Femur (tissue), 1 donor: ENCODE results near the gene RAPGEF3.

Experiments used
- DNase-seq: peaks from one replicate; pipeline ENCODE4 v3.0.0-alpha.2; 2017

Gene RAPGEF3

DNA sequence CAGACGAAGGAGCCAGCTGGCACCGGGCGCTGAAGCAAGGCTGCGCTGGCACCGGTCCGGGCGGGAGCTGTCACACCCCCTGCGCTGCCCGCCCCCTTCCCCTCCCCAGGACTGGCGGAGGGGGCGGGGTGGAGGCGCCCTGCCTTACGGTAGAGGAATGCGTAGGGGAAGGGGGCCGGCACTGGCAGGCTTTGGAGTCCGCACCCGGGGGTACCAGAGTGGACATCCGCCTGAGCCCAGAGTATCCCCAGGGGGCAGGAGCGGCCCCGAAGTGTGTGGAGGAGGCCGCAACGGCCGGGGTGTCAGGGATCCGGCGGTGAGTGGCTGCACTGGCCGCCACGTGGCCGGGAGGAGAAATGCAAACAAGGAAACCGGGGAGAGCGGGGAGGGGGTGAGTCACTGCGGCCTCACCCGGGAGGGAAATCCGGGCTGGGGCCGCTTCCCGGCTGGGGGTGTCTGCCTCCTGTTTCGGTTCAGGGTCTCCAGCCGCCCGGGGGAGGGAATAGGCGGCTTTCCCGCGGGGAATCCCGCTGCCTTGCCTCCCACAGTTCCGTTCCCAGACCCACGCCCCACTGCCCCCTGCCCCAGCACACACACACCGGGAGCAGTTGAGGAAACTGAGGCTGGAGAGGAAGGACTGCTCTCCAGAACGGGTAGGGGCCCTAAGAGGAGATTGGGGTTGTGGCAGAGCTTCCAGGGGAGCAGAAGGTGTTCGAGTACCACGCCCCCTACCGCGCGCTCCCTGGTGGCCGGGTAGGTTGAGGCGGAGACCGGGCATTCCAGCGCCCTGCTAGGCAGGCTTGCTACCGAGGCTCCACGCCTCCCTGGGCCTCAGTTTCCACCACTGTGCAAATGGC lies at the start of gene RAPGEF3:
Gene RAPGEF3 (minus strand): TSS at position 47 of the 857 bp plus-strand sequence. CDS start 324 bp downstream, outside the sequence.
- DNase-seq, result peak; percentile 90

GRCh38 chr12:47808050-47808449 lies 49.4 kb upstream of the RAPGEF3 start:
- DNase-seq, result peak; percentile 80

GRCh38 chr12:47807338-47807737 lies 48.7 kb upstream of the RAPGEF3 start:
- DNase-seq, result no peak

DNA sequence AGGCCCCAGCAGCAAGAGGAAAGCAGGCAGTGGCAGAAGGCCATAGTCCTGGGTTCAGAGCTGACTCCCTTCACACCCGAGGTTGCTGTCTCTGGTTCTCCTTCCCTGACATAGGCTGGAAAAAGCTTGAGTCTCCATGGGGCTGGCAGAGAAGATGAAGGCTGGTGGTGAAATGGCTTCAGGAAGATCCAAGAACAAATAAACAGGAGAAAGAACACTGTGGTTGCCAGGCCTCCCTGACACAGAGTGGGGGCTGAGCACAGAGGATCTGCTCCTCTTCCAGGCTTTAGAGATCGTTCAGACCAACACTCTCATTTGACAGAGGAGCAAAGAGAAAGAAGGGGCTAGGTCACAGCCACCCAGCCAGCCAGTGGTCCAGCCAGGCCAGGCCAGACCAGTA lies 46.7 kb upstream of the RAPGEF3 start:
- no peak for DNase-seq

DNA sequence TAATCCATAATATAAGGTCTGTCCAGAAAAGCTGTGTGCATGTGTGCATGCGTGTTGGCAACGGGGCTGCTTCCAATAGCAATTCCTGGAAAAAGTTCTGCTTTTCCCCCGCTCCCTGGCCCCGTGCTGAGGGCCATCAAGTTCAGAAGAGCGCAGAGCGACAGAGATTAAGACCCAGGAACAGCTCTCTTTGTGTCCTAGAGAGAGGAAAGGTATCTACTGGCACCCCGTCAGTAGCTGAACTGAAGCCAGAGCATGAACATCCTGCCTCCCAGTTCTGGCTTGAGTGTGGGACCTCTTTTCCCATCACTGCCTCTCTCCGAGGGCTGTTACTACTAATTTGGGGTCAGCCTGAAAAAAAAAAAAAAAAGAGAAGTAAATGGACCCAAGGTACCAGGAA lies 45.5 kb upstream of the RAPGEF3 start:
- DNase-seq, result no peak

GRCh38 chr12:47803191-47803875 lies 44.7 kb upstream of the RAPGEF3 start:
- no peak for DNase-seq

- no peak for DNase-seq
Observed at GRCh38 chr12:47802312-47802711, 43.6 kb upstream of the RAPGEF3 start.

DNA sequence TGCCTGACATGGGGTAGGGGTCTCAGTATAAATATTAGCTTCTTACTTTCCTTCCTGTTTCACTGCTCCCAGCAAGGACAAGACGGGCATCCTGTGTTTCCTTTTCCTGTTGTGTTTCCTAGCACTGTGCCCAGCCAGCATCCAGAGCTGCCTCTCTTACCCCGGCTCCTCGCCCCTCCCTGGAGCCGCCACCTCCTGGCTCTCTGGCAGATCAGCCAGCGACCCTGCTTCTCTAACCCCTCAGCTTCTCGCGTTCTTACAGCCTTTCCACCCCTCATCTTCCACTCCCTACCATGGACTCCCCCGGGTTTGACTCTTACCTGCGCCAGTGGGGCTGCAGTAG lies 43.2 kb upstream of the RAPGEF3 start:
- no peak for DNase-seq

GRCh38 chr12:47801170-47801903 lies 42.7 kb upstream of the RAPGEF3 start:
- no peak for DNase-seq

DNA sequence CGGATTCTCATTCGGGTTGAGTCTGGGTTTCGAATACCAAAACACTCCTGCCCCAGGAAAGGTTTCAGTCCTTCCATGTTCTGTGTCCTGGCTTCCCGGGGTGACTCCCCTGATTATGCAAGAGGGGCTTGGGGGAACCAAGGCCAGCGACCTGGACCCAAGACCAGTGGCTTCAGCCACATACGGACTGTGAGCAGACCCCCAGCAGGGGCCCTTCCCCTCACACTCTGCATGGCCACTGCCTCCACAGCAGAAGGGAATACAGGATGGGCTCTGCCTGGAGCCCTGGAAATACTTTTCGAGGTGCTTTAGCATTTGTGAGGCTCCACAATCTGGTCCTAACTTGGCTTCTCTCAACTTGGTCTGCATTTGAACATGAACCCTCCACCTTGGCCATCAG lies 41.9 kb upstream of the RAPGEF3 start:
- DNase-seq, result no peak

DNA sequence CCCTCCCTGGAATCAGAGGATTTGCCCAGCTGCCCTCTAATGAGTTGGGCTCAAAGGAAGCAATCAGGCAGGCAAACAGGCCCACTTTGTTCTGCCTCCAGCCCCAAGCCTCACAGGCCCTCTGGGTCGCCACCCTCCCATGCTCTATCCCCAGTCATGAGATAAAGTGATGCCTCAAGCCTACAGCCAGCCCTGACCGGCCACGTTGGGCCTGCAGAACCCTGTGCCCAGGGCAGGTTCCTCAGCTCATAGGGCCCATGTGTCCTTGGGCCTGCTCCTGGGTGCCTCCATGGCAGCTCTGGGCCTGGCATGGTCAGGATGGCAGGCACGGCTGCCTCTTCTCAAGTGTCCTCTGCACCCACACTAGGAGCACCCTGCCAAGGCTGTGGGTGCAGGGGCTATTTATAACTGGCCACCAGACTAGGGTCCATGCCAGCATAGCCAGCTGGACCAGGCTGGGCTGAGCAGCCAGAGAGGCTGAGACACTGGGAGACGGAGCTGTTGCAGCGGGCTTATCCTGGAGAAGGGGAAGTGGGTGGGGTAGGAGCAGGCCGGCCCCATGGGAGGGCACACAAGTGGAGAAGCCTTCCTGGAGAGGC lies 40.8 kb upstream of the RAPGEF3 start:
- peak; percentile 57 for DNase-seq

- DNase-seq, result no peak
Observed at GRCh38 chr12:47798382-47798948, 39.8 kb upstream of the RAPGEF3 start.

DNA sequence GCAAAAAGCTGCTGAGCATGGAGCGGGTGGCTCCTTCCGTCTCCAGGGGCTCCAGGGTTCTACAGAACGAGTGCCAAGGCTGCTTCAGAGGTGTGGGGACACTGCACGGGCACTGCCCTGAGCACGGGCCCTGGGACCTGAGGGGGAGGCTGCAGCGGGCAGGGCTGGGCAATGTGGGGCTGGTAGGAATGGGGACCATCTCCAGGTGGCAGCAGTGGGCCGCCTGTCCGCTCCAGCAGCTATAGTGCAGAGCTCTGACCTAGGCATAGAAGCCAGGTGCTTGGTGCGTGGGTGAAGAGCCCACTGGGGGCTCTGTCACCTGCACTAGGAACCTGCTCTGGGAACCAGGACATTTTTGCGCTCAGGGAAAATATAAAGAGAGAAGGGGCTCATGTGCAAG lies 38.8 kb upstream of the RAPGEF3 start:
- DNase-seq, result no peak

DNA sequence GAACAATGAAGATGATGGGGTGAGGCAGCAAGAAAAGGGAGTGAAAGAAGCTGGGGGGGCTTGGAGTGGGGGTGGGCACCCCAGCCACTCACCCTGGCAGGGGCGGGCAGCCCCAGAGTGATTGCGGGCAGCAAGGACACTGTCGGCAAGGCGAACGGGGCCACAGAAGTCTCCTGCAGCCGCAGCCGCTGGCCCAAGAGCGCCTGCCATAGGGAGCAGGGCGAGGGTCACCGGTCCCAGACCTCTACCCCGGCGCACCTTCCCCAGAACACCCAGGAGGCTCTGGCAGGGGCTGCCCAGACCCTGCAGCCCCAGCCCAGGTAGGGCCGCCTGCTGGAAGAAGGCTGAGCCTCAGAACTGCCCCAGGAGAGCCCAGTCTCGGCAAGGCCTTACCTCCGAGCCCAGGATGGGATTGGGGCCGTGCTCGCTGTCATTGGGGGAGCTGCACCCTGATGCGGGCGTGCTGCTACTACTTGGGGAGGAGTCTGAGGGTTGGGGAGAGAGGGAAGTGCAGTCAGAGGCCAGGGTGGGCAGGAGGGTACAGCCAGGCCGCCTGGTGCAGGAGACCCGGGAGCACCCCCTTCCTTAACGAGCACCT lies 37.2 kb upstream of the RAPGEF3 start:
- no peak for DNase-seq

GRCh38 chr12:47795121-47795813 lies 36.6 kb upstream of the RAPGEF3 start:
- DNase-seq, result no peak

DNA sequence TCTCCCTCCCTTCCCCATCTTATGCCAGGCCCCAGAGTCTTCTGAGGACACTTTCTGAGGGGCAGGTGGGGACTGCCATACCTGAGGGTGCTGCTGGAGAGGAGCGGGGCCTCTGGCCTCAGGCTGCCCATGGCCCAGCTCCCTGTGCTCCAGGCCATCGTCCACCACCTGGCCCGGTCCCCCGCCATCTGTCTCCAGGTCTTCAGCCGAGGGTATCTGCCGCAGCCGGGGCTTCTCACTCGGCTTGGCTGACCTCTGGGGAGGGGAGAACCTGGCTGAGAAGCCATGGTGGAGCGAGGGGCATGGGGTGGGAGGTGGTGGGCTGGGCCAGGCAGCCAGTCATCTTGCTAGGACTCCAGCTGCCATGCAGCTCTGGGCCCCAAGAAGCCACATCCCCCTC lies 36.0 kb upstream of the RAPGEF3 start:
- no peak for DNase-seq

- DNase-seq, result no peak
Observed at GRCh38 chr12:47793015-47793681, 34.5 kb upstream of the RAPGEF3 start.

DNA sequence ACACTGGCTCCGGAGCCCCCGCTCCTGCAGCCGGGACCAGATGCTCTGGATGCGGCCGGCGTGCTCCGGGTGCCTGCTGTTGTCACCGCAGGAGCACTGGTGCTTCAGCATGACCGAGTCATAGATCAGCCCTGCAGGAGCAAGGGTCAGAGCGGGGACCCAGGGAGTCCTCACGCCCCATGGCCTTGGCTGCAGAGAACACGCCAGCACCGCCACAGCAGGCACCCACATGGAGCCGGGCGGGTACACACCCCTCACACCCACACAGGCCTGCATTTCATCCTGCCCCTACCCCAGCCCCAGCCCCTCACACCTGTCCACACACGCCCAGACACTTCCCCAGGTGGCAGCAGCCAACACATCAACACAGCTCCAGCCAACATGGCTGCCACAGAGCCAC lies 33.2 kb upstream of the RAPGEF3 start:
- DNase-seq, result no peak

GRCh38 chr12:47791351-47791746 lies 32.7 kb upstream of the RAPGEF3 start:
- no peak for DNase-seq

DNA sequence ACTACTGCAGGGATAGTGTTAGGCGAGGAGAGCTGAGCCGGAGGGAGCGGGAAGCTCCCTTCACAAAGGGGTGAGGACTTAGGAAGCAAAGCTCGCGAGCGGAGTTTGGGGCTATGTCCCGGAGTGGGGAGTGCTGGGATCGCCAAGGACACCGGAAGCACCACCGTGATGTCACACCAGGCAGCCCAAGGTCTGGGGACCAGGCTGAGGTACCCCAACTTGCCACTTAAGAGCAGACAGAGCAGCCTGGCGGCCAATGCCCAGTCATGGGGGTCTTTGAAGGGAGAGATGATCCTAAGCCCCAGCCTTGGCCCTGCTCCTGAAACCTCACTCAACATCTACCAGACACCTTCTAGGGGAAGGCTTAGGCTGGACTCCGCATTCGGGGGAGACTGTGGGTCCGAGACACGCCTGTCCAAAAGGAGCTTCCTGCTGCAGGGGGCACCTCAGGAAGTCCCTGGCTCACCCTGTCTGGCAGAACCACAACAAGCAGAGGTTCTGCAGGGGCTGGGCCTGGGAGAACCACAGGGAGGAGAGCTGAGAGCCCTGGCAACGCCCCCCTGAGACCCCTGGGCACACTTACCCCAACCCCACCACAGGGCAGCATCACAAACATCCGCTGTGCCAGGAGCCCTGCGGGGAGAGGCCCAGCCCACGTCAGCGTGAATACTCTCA lies 32.1 kb upstream of the RAPGEF3 start:
- DNase-seq, result no peak
